Bronchial epithelial cell (primary cell): ENCODE measurements around the gene SF1. TPM values are rescaled to one million over a fixed set of nuclear protein-coding genes. Genes with fewer than 3 reads are reported as not detected.

Experiments used
- DNase-seq: peaks from one replicate; pipeline ENCODE4 v3.0.0-alpha.2; 2010; ENCODE audit warnings: low read depth
- FAIRE-seq: peaks from 2 replicates; lab custom pipeline; 2011; peaks lifted over from hg19 to GRCh38; lab: Jason Lieb, UNC
- H3K27me3 ChIP-seq: 2 replicates; pipeline ENCODE4 v1.5.1; 2011; ENCODE audit warnings: low read length; ENCODE audit not compliant: control insufficient read depth, insufficient read depth
- H3K36me3 ChIP-seq: 2 replicates; pipeline ENCODE4 v1.5.1; 2011; ENCODE audit warnings: low read length; ENCODE audit not compliant: control insufficient read depth, insufficient read depth
- H3K4me3 ChIP-seq: 2 replicates; pipeline ENCODE4 v1.5.1; 2011; ENCODE audit warnings: mild to moderate bottlenecking, low read depth, low read length, control low read depth
- CTCF ChIP-seq: IDR thresholded peaks from 2 replicates; pipeline ENCODE4 v1.5.1; 2011; ENCODE audit warnings: mild to moderate bottlenecking, moderate library complexity, low read length, control low read depth, inconsistent platforms; ENCODE audit not compliant: insufficient read depth, severe bottlenecking
- total RNA-seq: library from RNA; depleted of rRNA; stranded (reverse); fragments of >200 nt; gene quantifications from 2 replicates; pipeline ENCODE4 v1.2.1, GENCODE V29; 2014

Gene SF1
- total RNA-seq, 1 donor from 2014 or later, result 44.5 TPM

- FAIRE-seq, result no peak
- Histone ChIP-seq H3K36me3 (peaks cover 4% of the 10 kb centered on the region), H3K4me3 (no peak overlapping the region), H3K27me3 (no peaks in the 10 kb centered on the region)
- no peak for DNase-seq
- TF ChIP-seq CTCF, result no peak
These were observed 20.9 kb upstream of the SF1 start for GRCh38 chr11:64799256-64799622.

GRCh38 chr11:64796757-64797541 lies 18.6 kb upstream of the SF1 start:
- DNase-seq (no peak), FAIRE-seq (no peak)
- H3K27me3 ChIP-seq, result no peaks in the 10 kb centered on the region
- no peak overlapping the region for H3K4me3 ChIP-seq
- H3K36me3 ChIP-seq, result peaks cover 2% of the 10 kb centered on the region
- TF ChIP-seq CTCF, result no peak

- DNase-seq, result no peak
- no peak for TF ChIP-seq CTCF
- FAIRE-seq, result no peak
These were observed 17.9 kb upstream of the SF1 start for GRCh38 chr11:64796047-64796756.

GRCh38 chr11:64794526-64794925 lies 16.2 kb upstream of the SF1 start:
- no peak for DNase-seq
- Histone ChIP-seq H3K27me3 (no peaks in the 10 kb centered on the region), H3K36me3 (peaks cover 2% of the 10 kb centered on the region), H3K4me3 (no peak overlapping the region)
- TF ChIP-seq CTCF, result no peak
- FAIRE-seq, result no peak

More at GRCh38 chr11:64796047-64796756, 17.9 kb upstream of the SF1 start:
- H3K27me3 ChIP-seq, result no peaks in the 10 kb centered on the region
- peaks cover 2% of the 10 kb centered on the region for H3K36me3 ChIP-seq
- H3K4me3 ChIP-seq, result no peak overlapping the region

GRCh38 chr11:64793271-64794160 lies 15.2 kb upstream of the SF1 start:
- H3K4me3 ChIP-seq, result no peak overlapping the region
- no peak for FAIRE-seq
- TF ChIP-seq CTCF, result no peak
- peaks cover 2% of the 10 kb centered on the region for H3K36me3 ChIP-seq
- H3K27me3 ChIP-seq, result no peaks in the 10 kb centered on the region
- no peak for DNase-seq
